IMR-90 (cell line): ENCODE results near the gene FLOT2. TPM values are rescaled to one million over a fixed set of nuclear protein-coding genes. Genes with fewer than 3 reads are reported as not detected.
A peak's percentile ranks its signal among the peaks of the same experiment; 100 is the strongest.

Source experiments
- ATAC-seq: fragments of 200-7000 bp; cut with Tn5 transposase; 2 replicates; pipeline ENCODE4 v1.9.1; 2020; ENCODE audit warnings: low read depth, mild to moderate bottlenecking, moderate library complexity
- BruUV-seq: library from RNA; stranded (reverse); fragments of 400-500 nt; replicated peaks from 2 replicates; lab custom pipeline; 2021; lab: Mats Ljungman, UMichigan
- CTCF ChIA-PET: fragments of 300-600 bp; formaldehyde crosslinking; extraction: SDS; loops from one replicate; lab custom pipeline; 2021; ENCODE audit warnings: antibody characterized with exemption; lab: Yijun Ruan, JAX
- POLR2A ChIA-PET: fragments of 300-600 bp; sonication (Branson Sonifier 250); formaldehyde crosslinking; loops from one replicate; lab custom pipeline; 2022; ENCODE audit warnings: antibody characterized with exemption; ENCODE audit not compliant: unreplicated experiment; lab: Charles Lee
- DNase-seq: peaks from one replicate; pipeline ENCODE4 v3.0.0; 2013
- H2AFZ ChIP-seq: replicated peaks from 2 replicates; pipeline ENCODE3; 2013; ENCODE audit warnings: low read length, mild to moderate bottlenecking; ENCODE audit not compliant: poor library complexity
- H2AK5ac ChIP-seq: 2 replicates; pipeline ENCODE4 v1.6.1; 2013; ENCODE audit warnings: low read depth, low read length, inconsistent platforms
- H2AK9ac ChIP-seq: replicated peaks from 2 replicates; pipeline ENCODE3; 2013; ENCODE audit warnings: mild to moderate bottlenecking, low read depth, low read length, moderate library complexity; ENCODE audit not compliant: poor library complexity
- H2BK120ac ChIP-seq: 2 replicates; pipeline ENCODE4 v1.6.1; 2013; ENCODE audit warnings: low read depth, low read length, inconsistent platforms
- H2BK15ac ChIP-seq: 3 replicates; pipeline ENCODE4 v1.6.1; 2013; ENCODE audit warnings: low read depth, low read length, inconsistent platforms
- H2BK20ac ChIP-seq: 2 replicates; pipeline ENCODE4 v1.6.1; 2013; ENCODE audit warnings: low read depth, mild to moderate bottlenecking, inconsistent platforms, low read length, moderate library complexity
- H2BK5ac ChIP-seq: 2 replicates; pipeline ENCODE4 v1.6.1; 2013; ENCODE audit warnings: mild to moderate bottlenecking, low read depth, low read length, inconsistent platforms; ENCODE audit not compliant: poor library complexity, severe bottlenecking
- H3K14ac ChIP-seq: replicated peaks from 2 replicates; pipeline ENCODE4 v1.6.1; 2013; ENCODE audit warnings: low read depth, low read length, inconsistent platforms
- H3K18ac ChIP-seq: 2 replicates; pipeline ENCODE4 v1.6.1; 2013; ENCODE audit warnings: low read depth, low read length, control low read depth
- H3K23ac ChIP-seq: 2 replicates; pipeline ENCODE4 v1.6.1; 2013; ENCODE audit warnings: low read depth, low read length, inconsistent platforms
- H3K27ac ChIP-seq: 2 replicates; pipeline ENCODE4 v1.5.1; 2013; ENCODE audit warnings: mild to moderate bottlenecking, control low read depth, low read length; ENCODE audit not compliant: insufficient read depth
- H3K27me3 ChIP-seq: 2 replicates; pipeline ENCODE4 v1.6.1; 2013; ENCODE audit warnings: low read length; ENCODE audit not compliant: control insufficient read depth, insufficient read depth
- H3K36me3 ChIP-seq: 2 replicates; pipeline ENCODE4 v1.6.1; 2013; ENCODE audit warnings: low read length, mixed read lengths; ENCODE audit not compliant: control insufficient read depth, insufficient read depth
- H3K4ac ChIP-seq: 2 replicates; pipeline ENCODE4 v1.6.1; 2013; ENCODE audit warnings: low read depth, low read length, inconsistent platforms
- H3K4me1 ChIP-seq: 2 replicates; pipeline ENCODE4 v1.6.1; 2013; ENCODE audit warnings: low read length, mixed read lengths; ENCODE audit not compliant: control insufficient read depth, insufficient read depth
- H3K4me2 ChIP-seq: 2 replicates; pipeline ENCODE4 v1.6.1; 2013; ENCODE audit warnings: low read depth, mild to moderate bottlenecking, control low read depth, low read length, moderate library complexity
- H3K4me3 ChIP-seq: 2 replicates; pipeline ENCODE4 v1.5.1; 2013; ENCODE audit warnings: low read depth, mild to moderate bottlenecking, control low read depth, low read length, moderate library complexity; ENCODE audit not compliant: insufficient read depth
- H3K56ac ChIP-seq: 2 replicates; pipeline ENCODE4 v1.6.1; 2013; ENCODE audit warnings: low read length, inconsistent platforms; ENCODE audit not compliant: insufficient read depth; ENCODE audit errors: extremely low read depth
- H3K79me1 ChIP-seq, 2 experiments: 2 replicates each; pipeline ENCODE4 v1.6.1; 2013; ENCODE audit warnings: low read length in 2 of 2, inconsistent platforms in 1 of 2, low read depth in 1 of 2
- H3K9ac ChIP-seq: 2 replicates; pipeline ENCODE4 v1.6.1; 2013; ENCODE audit warnings: low read depth, low read length, control low read depth
- H3K9me1 ChIP-seq: 2 replicates; pipeline ENCODE4 v1.6.1; 2013; ENCODE audit warnings: low read length, inconsistent platforms; ENCODE audit not compliant: insufficient read depth
- H3K9me3 ChIP-seq: 2 replicates; pipeline ENCODE4 v1.6.1; 2013; ENCODE audit warnings: low read length; ENCODE audit not compliant: control insufficient read depth, insufficient read depth
- H4K20me1 ChIP-seq: 2 replicates; pipeline ENCODE4 v1.6.1; 2013; ENCODE audit warnings: low read length, inconsistent platforms; ENCODE audit not compliant: insufficient read depth
- H4K5ac ChIP-seq: 2 replicates; pipeline ENCODE4 v1.6.1; 2013; ENCODE audit warnings: mild to moderate bottlenecking, low read depth, low read length, control low read depth
- H4K8ac ChIP-seq, 2 experiments: 2 replicates each; pipeline ENCODE4 v1.6.1; 2013; ENCODE audit warnings: low read depth in 2 of 2, low read length in 2 of 2, control low read depth in 1 of 2, inconsistent platforms in 1 of 2
- H4K91ac ChIP-seq: 2 replicates; pipeline ENCODE4 v1.6.1; 2013; ENCODE audit warnings: low read depth, low read length, inconsistent platforms; ENCODE audit not compliant: insufficient read depth
- BHLHE40 ChIP-seq: fragments of 150-350 bp; IDR thresholded peaks from 2 replicates; pipeline ENCODE4 v1.6.1; 2016; ENCODE audit warnings: mild to moderate bottlenecking, low read depth, low read length
- CEBPB ChIP-seq: IDR thresholded peaks from 2 replicates; pipeline ENCODE4 v1.6.1; 2012; ENCODE audit warnings: low read depth, low read length, improper control_type of control experiment
- CHD1 ChIP-seq: IDR thresholded peaks from 2 replicates; pipeline ENCODE4 v1.6.1; 2012; ENCODE audit warnings: low read depth, low read length, improper control_type of control experiment
- FOS ChIP-seq: fragments of 150-350 bp; IDR thresholded peaks from 2 replicates; pipeline ENCODE4 v1.6.1; 2016; ENCODE audit warnings: low read depth, low read length
- WGBS, 2 experiments: methylation state at CpG; one replicate each; pipeline versions ENCODE4 v1.1.5 to v1.1.7; 2013; ENCODE audit warnings: missing lambda C conversion rate in 2 of 2; ENCODE audit not compliant: insufficient read length in 1 of 2; ENCODE audit errors: extremely low coverage in 2 of 2; 5-methylcytosine and 5-hydroxymethylcytosine counted together
- dilution Hi-C: fragments of 300-500 bp; cut with HindIII; formaldehyde crosslinking; loops from one replicate; pipeline ENCODE4 v1.14.3; 2018; ENCODE audit warnings: low sequenced_read_pairs; ENCODE audit not compliant: unreplicated experiment
- in situ Hi-C: fragments of 300-500 bp; cut with MboI; formaldehyde crosslinking; loops from 3 replicates; pipeline ENCODE4 v1.14.3; 2019; ENCODE audit warnings: low sequenced_read_pairs, inconsistent platforms, mixed read lengths
- intact Hi-C: fragments of 100-400 bp; cut with micrococcal nuclease; formaldehyde crosslinking; loops from 2 replicates; pipeline ENCODE4 v1.10.0; 2022
- polyA plus RNA-seq, 3 experiments: library from polyadenylated mRNA; depleted of rRNA; stranded (reverse); fragments of >200 nt; gene quantifications; 2 replicates each; pipeline ENCODE4 v1.2.3, GENCODE V29; 2012; ENCODE audit warnings: low replicate concordance in 1 of 3
- total RNA-seq: library from RNA; depleted of rRNA; stranded (reverse); fragments of >200 nt; gene quantifications from 2 replicates; pipeline ENCODE4 v1.2.3, GENCODE V29; 2012

FLOT2 gene
- total and polyA plus RNA-seq, 2 of the 4 experiments (the other 2 are of a cell fraction), result 19.7 to 67.9 TPM

DNA sequence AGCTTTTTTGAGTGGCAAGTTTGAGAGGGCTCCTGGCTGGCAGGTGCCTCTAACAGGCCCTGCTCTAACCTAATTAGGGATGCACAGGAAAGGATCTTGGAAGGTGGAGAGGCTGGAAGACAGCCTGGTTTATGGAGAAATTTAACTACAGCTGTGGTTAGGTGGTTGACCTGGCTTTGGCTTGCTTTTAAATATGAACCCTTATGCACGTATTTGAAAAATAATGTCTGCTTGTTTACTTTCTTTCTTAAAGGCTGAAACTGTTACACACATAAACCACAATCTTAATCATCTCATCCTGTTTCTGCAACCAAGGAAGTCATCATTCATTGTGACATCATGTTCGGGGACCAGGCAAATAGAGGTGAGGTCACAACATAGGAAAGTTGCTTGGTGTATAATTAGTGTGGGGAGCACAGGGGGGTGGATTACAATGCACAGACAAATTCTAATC, 28.4 kb upstream of the FLOT2 start:
- intact Hi-C loops, result no loop called here
- Histone ChIP-seq H3K4me1 (peaks cover 14% of the 10 kb centered on the region), H3K36me3 (peaks cover 24% of the 10 kb centered on the region), H3K79me1 (peaks cover 52 to 90% of the 10 kb centered on the region in 2 experiments), H3K4me3 (no peak overlapping the region), H3K56ac (no peak overlapping the region; the same call in 1 of the 2 replicates), H3K4ac (no peak overlapping the region; the same call in 1 of the 2 replicates), H4K20me1 (peaks cover 84% of the 10 kb centered on the region), H2BK5ac (peak overlapping the region; percentile 26), H2BK15ac (no peak overlapping the region), H2AK5ac (no peak overlapping the region), H4K8ac (no peak overlapping the region), H3K23ac (no peak overlapping the region), H3K9me1 (peaks cover 27% of the 10 kb centered on the region), H4K91ac (no peak overlapping the region), H2AFZ (no peak overlapping the region), H2BK20ac (no peak overlapping the region), H3K27me3 (no peaks in the 10 kb centered on the region), H3K27ac (no peak overlapping the region), H3K18ac (no peak overlapping the region), H3K9me3 (peaks cover 8% of the 10 kb centered on the region), H3K14ac (peak overlapping the region; percentile 22; the same call in 1 of the 2 replicates), H2BK120ac (no peak overlapping the region), H2AK9ac (no peak overlapping the region), H3K9ac (no peak overlapping the region), H4K5ac (no peak overlapping the region), H3K4me2 (peak overlapping the region; percentile 37)
- DNase-seq (peak; percentile 92), ATAC-seq (peak; percentile 67)
- in situ Hi-C loops, result no loop called here
- no TSS peak for BruUV-seq
- CTCF ChIA-PET, result interaction anchor here (0.5 kb wide), 1 partner anchor 27 kb away, joined by 3 read pairs; no protein-coding TSS in a partner anchor
- dilution Hi-C loops, result no loop called here
- POLR2A ChIA-PET, result interaction anchor here (1.0 kb wide), 1 partner anchor 22 kb away, joined by 3 read pairs; no protein-coding TSS in a partner anchor
- 0 out of 2 replicates have a peak, but pooled peaks have one; percentile 1 for TF ChIP-seq BHLHE40
- TF ChIP-seq FOS, result peak; percentile 45; the same call in 1 of the 2 replicates
- TF ChIP-seq CEBPB, result peak; percentile 92
- no peak for TF ChIP-seq CHD1
- WGBS, 2 experiments, result no CpG with 5 or more reads among the region's 2 CpGs
